Right cardiac atrium (tissue), 5 donors: ENCODE data around the gene MEG3. TPM values are rescaled to one million over a fixed set of nuclear protein-coding genes. Genes with fewer than 3 reads are reported as not detected.

Experiments
- ATAC-seq, 2 donors: fragments of 200-7000 bp; cut with Tn5 transposase; one replicate each; pipeline versions ENCODE4 v1.8.0 to v1.9.1; 2020; ENCODE audit warnings: moderate library complexity in 2 of 2, mild to moderate bottlenecking in 1 of 2
- DNase-seq, 3 donors: peaks; one replicate each; pipeline ENCODE4 v3.0.0-alpha.2; 2020
- H3K27ac ChIP-seq: one replicate; pipeline ENCODE4 v1.5.1; 2013; ENCODE audit warnings: mild to moderate bottlenecking, low read length, control low read depth, moderate library complexity
- H3K27me3 ChIP-seq: one replicate; pipeline ENCODE4 v1.6.1; 2013; ENCODE audit not compliant: control insufficient read depth, insufficient read depth
- H3K4me1 ChIP-seq: one replicate; pipeline ENCODE4 v1.6.1; 2013; ENCODE audit warnings: low read length; ENCODE audit not compliant: control insufficient read depth, insufficient read depth
- H3K4me3 ChIP-seq: one replicate; pipeline ENCODE4 v1.5.1; 2013; ENCODE audit warnings: low read length, control low read depth
- H3K9me3 ChIP-seq: one replicate; pipeline ENCODE4 v1.6.1; 2013; ENCODE audit warnings: low read length; ENCODE audit not compliant: control insufficient read depth
- WGBS: extraction: QIAGEN DNeasy Blood & Tissue Kit; methylation state at CpG from one replicate; pipeline ENCODE4 v1.1.7; 2013; 5-methylcytosine and 5-hydroxymethylcytosine counted together
- intact Hi-C, 4 donors: fragments of 100-400 bp; cut with DNase I; formaldehyde crosslinking; loops; one replicate each; pipeline versions ENCODE4 v1.11.0 to v1.14.0; 2022 to 2023
- polyA plus RNA-seq: library from polyadenylated mRNA; stranded (reverse); fragments of 200-250 nt; gene quantifications from one replicate; pipeline ENCODE4 v1.2.3, GENCODE V29; 2013
- total RNA-seq, 4 donors: library from RNA; stranded (reverse); fragmentation: NEBNext Ultra II Directional; extraction: Animal tissue kit (Norgen Biotek cat#: 25700); gene quantifications; one replicate each; pipeline ENCODE4 v1.2.1, GENCODE V29; 2021
- donor health status: healthy with polysubstance abuse.
- donor health status: DM: no; HTN: yes; CAD: no.
- donor health status: DM: no; HTN: no; CAD: no.
- donor health status: DM: no; HTN: yes; CAD: no; lungs with severe emphysema.
- donor health status: DM: yes; HTN: yes; CAD: no.

MEG3 gene
- total and polyA plus RNA-seq, 5 donors, result 10.4 to 35.3 (median 25.7) TPM

DNA sequence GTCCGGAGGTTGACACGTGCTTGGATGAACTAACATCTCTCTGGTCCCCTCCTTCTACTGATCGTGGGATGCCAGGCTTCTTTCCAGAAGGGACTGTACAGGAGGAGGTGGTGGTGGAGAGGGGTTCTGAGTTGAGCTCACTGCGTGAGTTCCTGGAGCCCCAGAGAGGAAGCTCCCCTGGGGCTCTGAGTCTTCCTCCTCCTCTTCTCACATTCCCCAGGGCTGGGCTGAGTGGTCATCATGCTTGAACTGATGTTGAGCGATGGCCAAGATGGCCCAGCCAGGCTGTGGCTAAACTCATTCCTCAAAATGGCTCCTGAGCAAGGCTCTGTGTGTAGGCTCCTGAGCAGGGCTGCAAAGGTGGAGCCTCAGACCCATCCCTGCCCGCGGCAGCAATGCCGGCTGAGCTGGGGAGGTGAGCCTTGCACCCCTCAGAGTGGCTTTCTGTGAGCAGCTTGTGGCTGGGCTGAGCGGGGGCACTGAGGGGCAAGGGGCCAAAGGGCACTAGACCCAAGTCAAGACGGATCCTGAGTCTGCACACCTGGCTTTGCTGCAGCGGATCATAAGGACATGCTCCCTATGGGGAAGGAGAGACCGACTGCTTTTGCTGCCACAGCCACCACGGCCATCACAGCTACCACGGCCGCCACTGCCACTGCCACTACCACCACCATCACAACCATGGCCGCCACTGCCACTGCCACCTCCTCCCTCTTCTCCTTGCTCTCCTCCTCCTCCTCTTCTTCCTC is 35.4 kb downstream of the MEG3 start:
- H3K9me3 ChIP-seq, result no peaks in the 10 kb centered on the region
- WGBS, result 91% methylated on average over 16 of the region's 16 CpGs
- no peaks in the 10 kb centered on the region for H3K4me1 ChIP-seq
- H3K4me3 ChIP-seq, result no peak overlapping the region
- no peaks in the 10 kb centered on the region for H3K27me3 ChIP-seq
- no peak overlapping the region for H3K27ac ChIP-seq
- peak in 2 of 3 donors; percentile 5 to 25 for DNase-seq
- ATAC-seq, result no peak
- intact Hi-C loops, result no loop called here

DNA sequence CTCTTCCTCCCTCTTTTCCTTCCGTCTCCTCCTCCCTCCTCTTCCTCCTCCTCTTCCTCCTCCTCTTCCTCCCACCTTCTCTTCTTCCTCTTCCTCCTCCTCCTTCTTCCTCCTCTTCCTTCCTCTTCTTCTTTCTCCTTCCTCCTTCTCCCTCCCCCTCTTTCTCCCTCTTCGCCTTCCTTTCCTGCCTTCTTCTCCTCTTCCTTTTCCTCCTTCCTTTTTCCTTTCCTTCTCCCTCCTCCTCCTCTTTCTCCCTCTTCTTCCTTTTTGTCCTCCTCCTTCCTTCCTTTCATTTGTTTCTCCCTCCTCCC is 36.0 kb downstream of the MEG3 start:
- no peaks in the 10 kb centered on the region for H3K27me3 ChIP-seq
- no peaks in the 10 kb centered on the region for H3K9me3 ChIP-seq
- no peak overlapping the region for H3K27ac ChIP-seq
- no peak for DNase-seq
- H3K4me1 ChIP-seq, result no peaks in the 10 kb centered on the region
- no peak overlapping the region for H3K4me3 ChIP-seq
- 78% methylated on average over 2 of the region's 2 CpGs for WGBS
- intact Hi-C loops, result no loop called here
- no peak for ATAC-seq

- intact Hi-C loops, result no loop called here
- DNase-seq (peak in 2 of 3 donors; percentile 4 to 7), ATAC-seq (peak in 1 of 2 donors; percentile 15)
- Histone ChIP-seq H3K4me3 (no peak overlapping the region), H3K4me1 (no peaks in the 10 kb centered on the region), H3K9me3 (no peaks in the 10 kb centered on the region), H3K27me3 (no peaks in the 10 kb centered on the region), H3K27ac (no peak overlapping the region)
- 62% methylated on average over 3 of the region's 3 CpGs for WGBS
Measured at GRCh38 chr14:100862277-100862676, 36.4 kb downstream of the MEG3 start.

- WGBS, result 91% methylated on average over 2 of the region's 2 CpGs
- Histone ChIP-seq H3K4me1 (no peaks in the 10 kb centered on the region), H3K4me3 (no peak overlapping the region), H3K9me3 (no peaks in the 10 kb centered on the region), H3K27me3 (no peaks in the 10 kb centered on the region), H3K27ac (no peak overlapping the region)
- no peak for ATAC-seq
- intact Hi-C loops, result no loop called here
- no peak for DNase-seq
Measured at GRCh38 chr14:100862793-100863192, 36.9 kb downstream of the MEG3 start.

GRCh38 chr14:100864206-100864605 is 38.3 kb downstream of the MEG3 start:
- Histone ChIP-seq H3K9me3 (no peaks in the 10 kb centered on the region), H3K4me1 (no peaks in the 10 kb centered on the region), H3K27ac (no peak overlapping the region), H3K27me3 (no peaks in the 10 kb centered on the region), H3K4me3 (no peak overlapping the region)
- intact Hi-C loops, result no loop called here
- no peak for ATAC-seq
- peak in 1 of 3 donors; percentile 20 for DNase-seq
- WGBS, result 86% methylated on average over 10 of the region's 10 CpGs

GRCh38 chr14:100864960-100865681 is 39.2 kb downstream of the MEG3 start:
- H3K27me3 ChIP-seq, result no peaks in the 10 kb centered on the region
- no peak for ATAC-seq
- no peak overlapping the region for H3K4me3 ChIP-seq
- DNase-seq, result peak in 2 of 3 donors; percentile 2 to 4
- no peaks in the 10 kb centered on the region for H3K9me3 ChIP-seq
- H3K4me1 ChIP-seq, result no peaks in the 10 kb centered on the region
- WGBS, result 55% methylated on average over 9 of the region's 9 CpGs
- intact Hi-C loops, result no loop called here
- no peak overlapping the region for H3K27ac ChIP-seq

GRCh38 chr14:100865682-100866591 is 40.0 kb downstream of the MEG3 start:
- no peak overlapping the region for H3K4me3 ChIP-seq
- intact Hi-C loops, result no loop called here
- ATAC-seq, result no peak
- H3K27me3 ChIP-seq, result no peaks in the 10 kb centered on the region
- no peaks in the 10 kb centered on the region for H3K9me3 ChIP-seq
- no peaks in the 10 kb centered on the region for H3K4me1 ChIP-seq
- 74% methylated on average over 22 of the region's 22 CpGs for WGBS
- DNase-seq, result peak in 2 of 3 donors; percentile 5 to 30
- no peak overlapping the region for H3K27ac ChIP-seq

- ATAC-seq (no peak), DNase-seq (peak in 1 of 3 donors; percentile 35)
- no peaks in the 10 kb centered on the region for H3K4me1 ChIP-seq
- H3K4me3 ChIP-seq, result no peak overlapping the region
- H3K27me3 ChIP-seq, result no peaks in the 10 kb centered on the region
- H3K9me3 ChIP-seq, result no peaks in the 10 kb centered on the region
- WGBS, result 86% methylated on average over 18 of the region's 18 CpGs
- no peak overlapping the region for H3K27ac ChIP-seq
- intact Hi-C loops, result no loop called here
Measured at GRCh38 chr14:100866666-100867630, 41.0 kb downstream of the MEG3 start.

- intact Hi-C loops, result no loop called here
- DNase-seq (peak in 1 of 3 donors; percentile 27), ATAC-seq (peak in 1 of 2 donors; percentile 25)
- no peaks in the 10 kb centered on the region for H3K4me1 ChIP-seq
- H3K27me3 ChIP-seq, result no peaks in the 10 kb centered on the region
- no peak overlapping the region for H3K4me3 ChIP-seq
- no peaks in the 10 kb centered on the region for H3K9me3 ChIP-seq
- no peak overlapping the region for H3K27ac ChIP-seq
- 83% methylated on average over 13 of the region's 13 CpGs for WGBS
Measured at GRCh38 chr14:100867631-100868315, 41.9 kb downstream of the MEG3 start.
